Measurements from ENCODE around the gene B3GNT5. TPM values are rescaled to one million over a fixed set of nuclear protein-coding genes. Genes with fewer than 3 reads are reported as not detected.

The B3GNT5 gene
- total RNA-seq, 1 donor from 2014 or later, result 1.3 TPM

- intact Hi-C loops (cut with DNase I), result no loop called here
Observed at GRCh38 chr3:183260167-183260904, 7.3 kb downstream of the B3GNT5 start.

GRCh38 chr3:183261151-183261724, 8.2 kb downstream of the B3GNT5 start:
- intact Hi-C loops (cut with DNase I), result no loop called here
- no peak for DNase-seq
- no peak for ATAC-seq (ENCODE audit: poor library complexity)

More at GRCh38 chr3:183260167-183260904, 7.3 kb downstream of the B3GNT5 start:
- peak; percentile 80 for ATAC-seq (ENCODE audit: poor library complexity)
- DNase-seq, result no peak

- ATAC-seq (ENCODE audit: poor library complexity) (no peak), DNase-seq (no peak)
- intact Hi-C loops (cut with DNase I), result no loop called here
Observed at GRCh38 chr3:183262875-183263378, 9.9 kb downstream of the B3GNT5 start.

GRCh38 chr3:183264268-183264667, 11.2 kb downstream of the B3GNT5 start:
- intact Hi-C loops (cut with DNase I), result no loop called here
- ATAC-seq (ENCODE audit: poor library complexity) (no peak), DNase-seq (no peak)

GRCh38 chr3:183265157-183265642, 12.1 kb downstream of the B3GNT5 start:
- intact Hi-C loops (cut with DNase I), result no loop called here
- DNase-seq (peak; percentile 58), ATAC-seq (ENCODE audit: poor library complexity) (peak; percentile 60)

- ATAC-seq (ENCODE audit: poor library complexity) (peak; percentile 32), DNase-seq (no peak)
- intact Hi-C loops (cut with DNase I), result no loop called here
Observed at GRCh38 chr3:183265834-183266417, 12.9 kb downstream of the B3GNT5 start.

- intact Hi-C loops (cut with DNase I), result no loop called here
- ATAC-seq (ENCODE audit: poor library complexity) (no peak), DNase-seq (no peak)
Observed at GRCh38 chr3:183266454-183266853, 13.4 kb downstream of the B3GNT5 start.

GRCh38 chr3:183267140-183267539, 14.1 kb downstream of the B3GNT5 start:
- intact Hi-C loops (cut with DNase I), result no loop called here

GRCh38 chr3:183268366-183268765, 15.3 kb downstream of the B3GNT5 start:
- DNase-seq (no peak), ATAC-seq (ENCODE audit: poor library complexity) (no peak)
- intact Hi-C loops (cut with DNase I), result no loop called here

More at GRCh38 chr3:183267140-183267539, 14.1 kb downstream of the B3GNT5 start:
- DNase-seq (no peak), ATAC-seq (ENCODE audit: poor library complexity) (no peak)

GRCh38 chr3:183269345-183269744, 16.3 kb downstream of the B3GNT5 start:
- intact Hi-C loops (cut with DNase I), result no loop called here
- ATAC-seq (ENCODE audit: poor library complexity) (no peak), DNase-seq (no peak)

GRCh38 chr3:183270344-183270743, 17.3 kb downstream of the B3GNT5 start:
- intact Hi-C loops (cut with DNase I), result no loop called here
- ATAC-seq (ENCODE audit: poor library complexity) (no peak), DNase-seq (no peak)

- no peak for ATAC-seq (ENCODE audit: poor library complexity)
- no peak for DNase-seq
- intact Hi-C loops (cut with DNase I), result no loop called here
Observed at GRCh38 chr3:183272142-183272541, 19.1 kb downstream of the B3GNT5 start.

GRCh38 chr3:183272791-183273190, 19.7 kb downstream of the B3GNT5 start:
- intact Hi-C loops (cut with DNase I), result no loop called here
- ATAC-seq (ENCODE audit: poor library complexity), result no peak
- DNase-seq, result no peak

- ATAC-seq (ENCODE audit: poor library complexity) (no peak), DNase-seq (no peak)
- intact Hi-C loops (cut with DNase I), result no loop called here
Observed at GRCh38 chr3:183274609-183275008, 21.6 kb downstream of the B3GNT5 start.

- DNase-seq, result no peak
- peak; percentile 48 for ATAC-seq (ENCODE audit: poor library complexity)
- intact Hi-C loops (cut with DNase I), result no loop called here
Observed at GRCh38 chr3:183275418-183275817, 22.4 kb downstream of the B3GNT5 start.

- DNase-seq (no peak), ATAC-seq (ENCODE audit: poor library complexity) (no peak)
- intact Hi-C loops (cut with DNase I), result no loop called here
Observed at GRCh38 chr3:183275937-183276336, 22.9 kb downstream of the B3GNT5 start.

GRCh38 chr3:183277260-183277659, 24.2 kb downstream of the B3GNT5 start:
- DNase-seq (no peak), ATAC-seq (ENCODE audit: poor library complexity) (no peak)
- intact Hi-C loops (cut with DNase I), result no loop called here

GRCh38 chr3:183278479-183279088, 25.5 kb downstream of the B3GNT5 start:
- intact Hi-C loops (cut with DNase I), result no loop called here
- ATAC-seq (ENCODE audit: poor library complexity) (no peak), DNase-seq (no peak)

- intact Hi-C loops (cut with DNase I), result no loop called here
- ATAC-seq (ENCODE audit: poor library complexity), result no peak
- DNase-seq, result no peak
Observed at GRCh38 chr3:183279371-183279770, 26.3 kb downstream of the B3GNT5 start.

Data from Right ventricle myocardium superior (tissue), 1 donor.